ENCODE data around the gene MUC15.

Gene MUC15

DNA sequence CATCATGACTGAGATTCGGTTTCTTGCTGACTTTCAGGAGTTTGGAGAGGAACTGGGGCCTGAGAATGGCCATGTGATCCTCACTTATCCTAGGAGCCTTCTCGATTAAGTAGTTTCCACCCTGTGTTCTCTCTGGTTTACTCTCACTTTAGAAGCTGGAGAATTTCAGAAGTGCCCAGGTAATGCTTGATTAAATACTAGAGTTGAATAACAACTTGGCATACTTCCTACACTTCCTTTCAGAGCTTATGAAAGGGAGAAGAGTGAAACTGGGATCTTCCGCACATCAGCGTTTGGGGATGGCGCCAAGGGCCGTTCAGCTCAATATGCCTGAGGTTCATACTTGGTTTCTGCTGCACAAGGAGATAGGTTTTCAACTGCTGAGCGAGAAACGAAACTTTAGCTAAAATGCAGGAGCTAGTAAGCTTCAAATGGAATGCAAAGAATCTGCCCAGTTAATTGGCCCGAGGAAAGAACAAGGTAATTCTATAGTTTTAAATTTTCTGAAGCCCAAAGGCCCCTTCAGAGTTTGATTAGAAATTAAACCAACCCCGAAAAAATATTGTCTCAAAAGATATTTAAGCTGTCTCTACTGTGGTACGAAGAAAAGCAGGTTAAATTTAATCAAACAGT, 823 bp upstream of the MUC15 start:
- TF ChIP-seq SPI1 (IDR thresholded peaks at IDR 0.05; ENCODE audit: borderline replicate concordance, low read depth) (no peak), POLR2AphosphoS5 (IDR thresholded peaks at IDR 0.05; ENCODE audit: low read depth) (no peak), GABPA (IDR thresholded peaks at IDR 0.05; ENCODE audit: low read depth) (no peak)
- TF ChIP-seq, protein P1, sequence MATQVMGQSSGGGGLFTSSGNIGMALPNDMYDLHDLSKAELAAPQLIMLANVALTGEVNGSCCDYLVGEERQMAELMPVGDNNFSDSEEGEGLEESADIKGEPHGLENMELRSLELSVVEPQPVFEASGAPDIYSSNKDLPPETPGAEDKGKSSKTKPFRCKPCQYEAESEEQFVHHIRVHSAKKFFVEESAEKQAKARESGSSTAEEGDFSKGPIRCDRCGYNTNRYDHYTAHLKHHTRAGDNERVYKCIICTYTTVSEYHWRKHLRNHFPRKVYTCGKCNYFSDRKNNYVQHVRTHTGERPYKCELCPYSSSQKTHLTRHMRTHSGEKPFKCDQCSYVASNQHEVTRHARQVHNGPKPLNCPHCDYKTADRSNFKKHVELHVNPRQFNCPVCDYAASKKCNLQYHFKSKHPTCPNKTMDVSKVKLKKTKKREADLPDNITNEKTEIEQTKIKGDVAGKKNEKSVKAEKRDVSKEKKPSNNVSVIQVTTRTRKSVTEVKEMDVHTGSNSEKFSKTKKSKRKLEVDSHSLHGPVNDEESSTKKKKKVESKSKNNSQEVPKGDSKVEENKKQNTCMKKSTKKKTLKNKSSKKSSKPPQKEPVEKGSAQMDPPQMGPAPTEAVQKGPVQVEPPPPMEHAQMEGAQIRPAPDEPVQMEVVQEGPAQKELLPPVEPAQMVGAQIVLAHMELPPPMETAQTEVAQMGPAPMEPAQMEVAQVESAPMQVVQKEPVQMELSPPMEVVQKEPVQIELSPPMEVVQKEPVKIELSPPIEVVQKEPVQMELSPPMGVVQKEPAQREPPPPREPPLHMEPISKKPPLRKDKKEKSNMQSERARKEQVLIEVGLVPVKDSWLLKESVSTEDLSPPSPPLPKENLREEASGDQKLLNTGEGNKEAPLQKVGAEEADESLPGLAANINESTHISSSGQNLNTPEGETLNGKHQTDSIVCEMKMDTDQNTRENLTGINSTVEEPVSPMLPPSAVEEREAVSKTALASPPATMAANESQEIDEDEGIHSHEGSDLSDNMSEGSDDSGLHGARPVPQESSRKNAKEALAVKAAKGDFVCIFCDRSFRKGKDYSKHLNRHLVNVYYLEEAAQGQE (IDR thresholded peaks at IDR 0.05; ENCODE audit: insufficient replicate concordance, low read depth) = no peak
- TF ChIP-seq, protein P2, sequence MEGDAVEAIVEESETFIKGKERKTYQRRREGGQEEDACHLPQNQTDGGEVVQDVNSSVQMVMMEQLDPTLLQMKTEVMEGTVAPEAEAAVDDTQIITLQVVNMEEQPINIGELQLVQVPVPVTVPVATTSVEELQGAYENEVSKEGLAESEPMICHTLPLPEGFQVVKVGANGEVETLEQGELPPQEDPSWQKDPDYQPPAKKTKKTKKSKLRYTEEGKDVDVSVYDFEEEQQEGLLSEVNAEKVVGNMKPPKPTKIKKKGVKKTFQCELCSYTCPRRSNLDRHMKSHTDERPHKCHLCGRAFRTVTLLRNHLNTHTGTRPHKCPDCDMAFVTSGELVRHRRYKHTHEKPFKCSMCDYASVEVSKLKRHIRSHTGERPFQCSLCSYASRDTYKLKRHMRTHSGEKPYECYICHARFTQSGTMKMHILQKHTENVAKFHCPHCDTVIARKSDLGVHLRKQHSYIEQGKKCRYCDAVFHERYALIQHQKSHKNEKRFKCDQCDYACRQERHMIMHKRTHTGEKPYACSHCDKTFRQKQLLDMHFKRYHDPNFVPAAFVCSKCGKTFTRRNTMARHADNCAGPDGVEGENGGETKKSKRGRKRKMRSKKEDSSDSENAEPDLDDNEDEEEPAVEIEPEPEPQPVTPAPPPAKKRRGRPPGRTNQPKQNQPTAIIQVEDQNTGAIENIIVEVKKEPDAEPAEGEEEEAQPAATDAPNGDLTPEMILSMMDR (IDR thresholded peaks at IDR 0.05; ENCODE audit: insufficient read depth, low read length) = no peak
- no peak overlapping the region for H3K4me3 ChIP-seq (replicated peaks; ENCODE audit: insufficient read depth, low read length)
- no peaks in the 10 kb centered on the region for H3K27me3 ChIP-seq (ENCODE audit: insufficient read depth, poor library complexity, severe bottlenecking)
- no peak for DNase-seq (ENCODE audit: low read depth in 1 of 2, low spot score in 1 of 2)
- H3K27ac ChIP-seq (replicated peaks) = no peak overlapping the region

DNA sequence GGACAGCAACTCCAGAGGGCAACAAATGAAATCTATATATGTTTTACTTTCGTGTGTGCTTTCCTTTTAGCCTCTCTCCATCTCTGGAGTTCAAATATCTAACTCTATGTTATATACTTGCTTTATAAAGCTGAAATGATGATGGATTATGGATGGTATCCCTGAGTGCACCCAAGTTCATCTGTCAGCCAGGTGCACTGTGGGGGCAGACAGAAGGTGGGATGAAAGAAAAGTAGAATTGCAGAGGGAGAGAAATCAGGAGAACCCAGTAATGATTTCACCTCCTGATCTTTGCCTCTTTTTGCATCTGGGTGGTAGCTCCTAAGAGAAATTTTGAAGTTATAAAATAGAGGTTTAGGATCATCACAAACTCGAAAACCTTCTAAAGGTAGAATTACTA, 2.4 kb downstream of the MUC15 start:
- TF ChIP-seq SPI1 (IDR thresholded peaks at IDR 0.05; ENCODE audit: borderline replicate concordance, low read depth) (no peak), POLR2AphosphoS5 (IDR thresholded peaks at IDR 0.05; ENCODE audit: low read depth) (no peak), GABPA (IDR thresholded peaks at IDR 0.05; ENCODE audit: low read depth) (no peak)
- TF ChIP-seq, protein P2 (IDR thresholded peaks at IDR 0.05; ENCODE audit: insufficient read depth, low read length) = no peak
- TF ChIP-seq, protein P1 (IDR thresholded peaks at IDR 0.05; ENCODE audit: insufficient replicate concordance, low read depth) = no peak
- no peak for DNase-seq (ENCODE audit: low read depth in 1 of 2, low spot score in 1 of 2)
- Histone ChIP-seq H3K27ac (replicated peaks) (no peak overlapping the region), H3K27me3 (ENCODE audit: insufficient read depth, poor library complexity, severe bottlenecking) (no peaks in the 10 kb centered on the region), H3K4me3 (replicated peaks; ENCODE audit: insufficient read depth, low read length) (no peak overlapping the region)

DNA sequence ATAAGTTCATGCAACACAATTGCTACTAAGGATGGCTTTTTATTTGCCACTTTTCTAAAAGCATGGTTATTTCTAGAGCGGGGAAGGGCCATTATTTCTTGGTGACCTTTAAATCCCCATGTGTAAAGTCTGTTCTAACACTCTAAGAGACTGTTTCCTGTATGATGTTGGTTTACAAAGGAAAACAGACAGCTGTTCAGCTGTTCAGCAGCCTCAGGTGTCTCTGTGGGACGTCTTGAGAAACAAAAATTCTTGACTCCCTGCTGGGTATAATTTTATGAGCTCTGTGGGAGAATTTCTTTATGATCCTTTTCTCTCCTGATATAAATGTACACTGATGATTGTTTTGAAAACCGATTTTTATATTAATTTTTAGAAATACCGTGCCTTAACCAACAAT, 13.9 kb downstream of the MUC15 start:
- no peak overlapping the region for H3K27ac ChIP-seq (replicated peaks)
- no peak overlapping the region for H3K4me3 ChIP-seq (replicated peaks; ENCODE audit: insufficient read depth, low read length)
- DNase-seq (ENCODE audit: low read depth in 1 of 2, low spot score in 1 of 2) = no peak
- TF ChIP-seq SPI1 (IDR thresholded peaks at IDR 0.05; ENCODE audit: borderline replicate concordance, low read depth) (no peak), GABPA (IDR thresholded peaks at IDR 0.05; ENCODE audit: low read depth) (no peak), POLR2AphosphoS5 (IDR thresholded peaks at IDR 0.05; ENCODE audit: low read depth) (no peak)
- TF ChIP-seq, protein P1 (IDR thresholded peaks at IDR 0.05; ENCODE audit: insufficient replicate concordance, low read depth) = no peak
- TF ChIP-seq, protein P2 (IDR thresholded peaks at IDR 0.05; ENCODE audit: insufficient read depth, low read length) = no peak
- H3K27me3 ChIP-seq (ENCODE audit: insufficient read depth, poor library complexity, severe bottlenecking) = no peaks in the 10 kb centered on the region

All from HL-60 (cell line).